ENCODE results near the gene TPSAB1. TPM values are rescaled to one million over a fixed set of nuclear protein-coding genes. Genes with fewer than 3 reads are reported as not detected.

The TPSAB1 gene
- polyA plus RNA-seq, 3 donors = not detected

DNA sequence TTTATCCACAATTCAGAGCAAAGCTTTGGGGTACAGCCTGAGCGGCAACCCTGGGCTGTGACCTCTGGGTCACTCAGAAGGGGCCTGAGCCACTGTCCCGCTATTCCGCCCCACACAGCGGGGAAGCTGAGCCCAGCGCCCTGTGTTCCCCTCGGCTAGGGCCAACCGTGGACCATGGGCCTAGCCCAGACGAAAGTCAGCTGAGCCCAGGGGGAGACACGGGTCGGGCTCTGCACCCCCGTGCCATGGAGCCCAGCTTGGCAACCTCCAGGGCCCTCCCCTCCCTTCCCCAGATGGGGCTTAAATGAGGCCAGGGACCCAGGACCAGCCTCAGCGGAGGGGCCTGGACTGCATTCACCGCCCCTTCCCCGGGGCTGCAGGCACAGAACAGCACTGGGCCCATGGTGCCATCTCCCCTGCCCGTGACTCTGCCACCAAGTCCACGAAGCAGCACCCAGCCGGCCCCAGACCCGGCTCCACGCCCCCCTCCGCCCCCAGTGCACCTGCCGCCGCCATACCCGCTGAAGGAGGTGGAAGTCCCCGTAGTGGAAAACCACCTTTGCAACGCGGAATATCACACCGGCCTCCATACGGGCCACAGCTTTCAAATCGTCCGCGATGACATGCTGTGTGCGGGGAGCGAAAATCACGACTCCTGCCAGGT, 17.2 kb downstream of the TPSAB1 start:
- Histone ChIP-seq H3K36me3 (replicated peaks in 1 of 2; ENCODE audit: control insufficient read depth in 1 of 2, insufficient read depth in 2 of 2, low read length in 2 of 2) (no peaks in the 10 kb centered on the region), H4K20me1 (ENCODE audit: insufficient read depth, low read length) (no peaks in the 10 kb centered on the region), H3K4me3 (replicated peaks in 1 of 3; ENCODE audit: low read depth in 2 of 3, low read length in 3 of 3) (no peak overlapping the region), H3K79me2 (ENCODE audit: insufficient read depth, low read length) (no peaks in the 10 kb centered on the region), H2AFZ (ENCODE audit: insufficient read depth, low read depth, low read length, poor library complexity, severe bottlenecking) (no peak overlapping the region), H3K4me2 (replicated peaks; ENCODE audit: extremely low read depth, low read length, poor library complexity, severe bottlenecking) (no peak overlapping the region), H3K4me1 (ENCODE audit: control insufficient read depth in 1 of 2, insufficient read depth in 2 of 2, low read length in 2 of 2) (no peaks in the 10 kb centered on the region), H3K27ac (ENCODE audit: low read depth in 1 of 2, low read length in 2 of 2) (no peak overlapping the region), H3K27me3 (ENCODE audit: control insufficient read depth in 2 of 2, insufficient read depth in 2 of 2, low read length in 2 of 2) (peaks cover 0 to 38% of the 10 kb centered on the region in 2 donors), H3K9ac (ENCODE audit: insufficient read depth, low read length, poor library complexity, severe bottlenecking) (no peak overlapping the region), H3K9me3 (replicated peaks in 1 of 2; ENCODE audit: control insufficient read depth in 1 of 2, insufficient read depth in 1 of 2, low read length in 2 of 2) (no peaks in the 10 kb centered on the region)
- intact Hi-C loops (cut with micrococcal nuclease) = no loop called here
- Mint-ChIP-seq H3K4me3 (no peak overlapping the region), H3K4me1 (peaks cover 4% of the 10 kb centered on the region), H3K36me3 (no peaks in the 10 kb centered on the region), H3K9me3 (peaks cover 0 to 4% (median 0%) of the 10 kb centered on the region in 7 donors), H3K27ac (no peak overlapping the region), H3K27me3 (ENCODE audit: low read depth in 3 of 3) (peaks cover 28 to 49% (median 28%) of the 10 kb centered on the region in 3 donors)
- no peak for DNase-seq
- TF ChIP-seq, protein P1, sequence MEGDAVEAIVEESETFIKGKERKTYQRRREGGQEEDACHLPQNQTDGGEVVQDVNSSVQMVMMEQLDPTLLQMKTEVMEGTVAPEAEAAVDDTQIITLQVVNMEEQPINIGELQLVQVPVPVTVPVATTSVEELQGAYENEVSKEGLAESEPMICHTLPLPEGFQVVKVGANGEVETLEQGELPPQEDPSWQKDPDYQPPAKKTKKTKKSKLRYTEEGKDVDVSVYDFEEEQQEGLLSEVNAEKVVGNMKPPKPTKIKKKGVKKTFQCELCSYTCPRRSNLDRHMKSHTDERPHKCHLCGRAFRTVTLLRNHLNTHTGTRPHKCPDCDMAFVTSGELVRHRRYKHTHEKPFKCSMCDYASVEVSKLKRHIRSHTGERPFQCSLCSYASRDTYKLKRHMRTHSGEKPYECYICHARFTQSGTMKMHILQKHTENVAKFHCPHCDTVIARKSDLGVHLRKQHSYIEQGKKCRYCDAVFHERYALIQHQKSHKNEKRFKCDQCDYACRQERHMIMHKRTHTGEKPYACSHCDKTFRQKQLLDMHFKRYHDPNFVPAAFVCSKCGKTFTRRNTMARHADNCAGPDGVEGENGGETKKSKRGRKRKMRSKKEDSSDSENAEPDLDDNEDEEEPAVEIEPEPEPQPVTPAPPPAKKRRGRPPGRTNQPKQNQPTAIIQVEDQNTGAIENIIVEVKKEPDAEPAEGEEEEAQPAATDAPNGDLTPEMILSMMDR (IDR thresholded peaks at IDR 0.05) = no peak
- 86% methylated on average over 33 of the region's 34 CpGs for WGBS (ENCODE audit: insufficient coverage)

DNA sequence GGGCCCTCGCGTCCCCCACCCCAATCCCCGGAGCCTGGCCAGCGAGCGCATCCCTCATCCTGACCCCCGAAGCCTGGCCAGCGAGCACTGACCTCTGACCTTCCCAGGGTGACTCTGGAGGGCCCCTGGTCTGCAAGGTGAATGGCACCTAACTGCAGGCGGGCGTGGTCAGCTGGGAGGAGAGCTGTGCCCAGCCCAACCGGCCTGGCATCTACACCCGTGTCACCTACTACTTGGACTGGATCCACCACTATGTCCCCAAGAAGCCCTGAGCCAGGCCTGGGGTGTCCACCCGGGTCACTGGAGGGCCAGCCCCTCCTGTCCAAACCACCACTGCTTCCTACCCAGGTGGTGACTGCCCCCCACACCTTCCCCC, 17.7 kb downstream of the TPSAB1 start:
- no peak overlapping the region for H2AFZ ChIP-seq (ENCODE audit: insufficient read depth, low read depth, low read length, poor library complexity, severe bottlenecking)
- H3K27ac Mint-ChIP-seq = no peak overlapping the region
- no peak overlapping the region for H3K9ac ChIP-seq (ENCODE audit: insufficient read depth, low read length, poor library complexity, severe bottlenecking)
- DNase-seq = no peak
- H3K27me3 Mint-ChIP-seq (ENCODE audit: low read depth in 3 of 3) = peaks cover 28 to 54% (median 30%) of the 10 kb centered on the region in 3 donors
- peaks cover 0 to 4% (median 0%) of the 10 kb centered on the region in 7 donors for H3K9me3 Mint-ChIP-seq
- no peak overlapping the region for H3K4me2 ChIP-seq (replicated peaks; ENCODE audit: extremely low read depth, low read length, poor library complexity, severe bottlenecking)
- no peak overlapping the region for H3K4me3 ChIP-seq (replicated peaks in 1 of 3; ENCODE audit: low read depth in 2 of 3, low read length in 3 of 3)
- peaks cover 4% of the 10 kb centered on the region for H3K4me1 Mint-ChIP-seq
- no peak overlapping the region for H3K27ac ChIP-seq (ENCODE audit: low read depth in 1 of 2, low read length in 2 of 2)
- no peaks in the 10 kb centered on the region for H3K4me1 ChIP-seq (ENCODE audit: control insufficient read depth in 1 of 2, insufficient read depth in 2 of 2, low read length in 2 of 2)
- no peaks in the 10 kb centered on the region for H3K36me3 ChIP-seq (replicated peaks in 1 of 2; ENCODE audit: control insufficient read depth in 1 of 2, insufficient read depth in 2 of 2, low read length in 2 of 2)
- no peaks in the 10 kb centered on the region for H3K79me2 ChIP-seq (ENCODE audit: insufficient read depth, low read length)
- no peaks in the 10 kb centered on the region for H3K36me3 Mint-ChIP-seq
- WGBS (ENCODE audit: insufficient coverage) = 82% methylated on average over 10 of the region's 12 CpGs
- intact Hi-C loops (cut with micrococcal nuclease) = no loop called here
- peaks cover 0 to 41% of the 10 kb centered on the region in 2 donors for H3K27me3 ChIP-seq (ENCODE audit: control insufficient read depth in 2 of 2, insufficient read depth in 2 of 2, low read length in 2 of 2)
- no peaks in the 10 kb centered on the region for H3K9me3 ChIP-seq (replicated peaks in 1 of 2; ENCODE audit: control insufficient read depth in 1 of 2, insufficient read depth in 1 of 2, low read length in 2 of 2)
- H3K4me3 Mint-ChIP-seq = no peak overlapping the region
- H4K20me1 ChIP-seq (ENCODE audit: insufficient read depth, low read length) = no peaks in the 10 kb centered on the region
- TF ChIP-seq, protein P1 (IDR thresholded peaks at IDR 0.05) = no peak
